H1 (cell line): ENCODE results near the gene LINGO4. TPM values are rescaled to one million over a fixed set of nuclear protein-coding genes. Genes with fewer than 3 reads are reported as not detected.
A peak's percentile ranks its signal among the peaks of the same experiment; 100 is the strongest.

Experiments used
- ASH2L ChIP-seq: fragments of 200-600, 300-600 bp; sonication (generic); IDR thresholded peaks from one replicate; pipeline ENCODE4 v1.7.1; 2017; ENCODE audit warnings: low read length
- ATF2 ChIP-seq: IDR thresholded peaks from 2 replicates; pipeline ENCODE4 v1.6.1; 2012; ENCODE audit warnings: low read length, inconsistent platforms
- BRCA1 ChIP-seq: IDR thresholded peaks from 2 replicates; pipeline ENCODE4 v1.6.1; 2012; ENCODE audit warnings: low read depth, low read length, improper control_type of control experiment
- CBX5 ChIP-seq: fragments of 300-800, 300-1000 bp; sonication (generic); IDR thresholded peaks from 2 replicates; pipeline ENCODE4 v1.7.1; 2016; ENCODE audit warnings: antibody characterized with exemption, low read length, low read depth
- CBX8 ChIP-seq: fragments of 300-800, 300-1000 bp; sonication (generic); IDR thresholded peaks from 2 replicates; pipeline ENCODE4 v1.7.1; 2016; ENCODE audit warnings: low read depth, low read length, borderline replicate concordance
- E2F6 ChIP-seq: IDR thresholded peaks from 2 replicates; pipeline ENCODE4 v1.6.1; 2012; ENCODE audit warnings: inconsistent platforms
- EZH2 ChIP-seq: fragments of 200-600 bp; sonication (generic); IDR thresholded peaks from 2 replicates; pipeline ENCODE4 v1.7.1; 2012; ENCODE audit warnings: low read depth, mild to moderate bottlenecking, moderate library complexity, low read length, inconsistent platforms; ENCODE audit not compliant: severe bottlenecking
- HDAC6 ChIP-seq: IDR thresholded peaks from one replicate; pipeline ENCODE4 v1.7.1; 2012; ENCODE audit warnings: low read depth, mild to moderate bottlenecking, inconsistent platforms, low read length, moderate library complexity
- KDM1A ChIP-seq: fragments of 200-600, 300-600 bp; sonication (generic); IDR thresholded peaks from 2 replicates; pipeline ENCODE4 v1.7.1; 2016; ENCODE audit warnings: mild to moderate bottlenecking, low read length, borderline replicate concordance
- KDM5A ChIP-seq: fragments of 200-600 bp; IDR thresholded peaks from 2 replicates; pipeline ENCODE4 v1.7.1; 2012; ENCODE audit warnings: mild to moderate bottlenecking, low read length, inconsistent platforms, mixed read lengths
- MAFK ChIP-seq: IDR thresholded peaks from 2 replicates; pipeline ENCODE4 v1.6.1; 2012; ENCODE audit warnings: low read depth, mild to moderate bottlenecking, improper control_type of control experiment, low read length
- NRF1 ChIP-seq: IDR thresholded peaks from 2 replicates; pipeline ENCODE4 v1.6.1; 2011; ENCODE audit warnings: mild to moderate bottlenecking, low read depth, low read length, improper control_type of control experiment
- PHF8 ChIP-seq: fragments of 200-600 bp; sonication (generic); conservative IDR thresholded peaks from 2 replicates; pipeline ENCODE4 v1.7.1; 2012; ENCODE audit warnings: low read depth, mild to moderate bottlenecking, inconsistent platforms, low read length, moderate library complexity
- RAD21 ChIP-seq, 2 experiments: IDR thresholded peaks in 1 of 2; conservative IDR thresholded peaks in 1 of 2; 2 replicates each; pipeline ENCODE4 v1.6.1; 2011; ENCODE audit warnings: low read depth in 2 of 2, low read length in 2 of 2, improper control_type of control experiment in 1 of 2, inconsistent platforms in 1 of 2, mild to moderate bottlenecking in 1 of 2, moderate library complexity in 1 of 2
- SIN3A ChIP-seq, 2 experiments: IDR thresholded peaks in 1 of 2; conservative IDR thresholded peaks in 1 of 2; 2 replicates each; pipeline ENCODE4 v1.6.1; 2011 to 2012; ENCODE audit warnings: low read length in 2 of 2, improper control_type of control experiment in 1 of 2, low read depth in 1 of 2, mild to moderate bottlenecking in 1 of 2
- SIRT6 ChIP-seq: IDR thresholded peaks from one replicate; pipeline ENCODE4 v1.7.1; 2012; ENCODE audit warnings: low read length, inconsistent platforms
- SIX5 ChIP-seq: IDR thresholded peaks from 2 replicates; pipeline ENCODE4 v1.6.1; 2011; ENCODE audit warnings: mild to moderate bottlenecking, low read depth, low read length
- SP4 ChIP-seq: IDR thresholded peaks from 2 replicates; pipeline ENCODE4 v1.6.1; 2012; ENCODE audit warnings: low read length, inconsistent platforms
- SUZ12 ChIP-seq: fragments of 200-600 bp; sonication (generic); IDR thresholded peaks from 2 replicates; pipeline ENCODE4 v1.6.1; 2012; ENCODE audit warnings: mild to moderate bottlenecking, inconsistent platforms, low read length, moderate library complexity, mixed read lengths
- TAF1 ChIP-seq: IDR thresholded peaks from 2 replicates; pipeline ENCODE4 v1.6.1; 2011; ENCODE audit warnings: mild to moderate bottlenecking, low read depth, low read length
- ZNF274 ChIP-seq: IDR thresholded peaks from 2 replicates; pipeline ENCODE4 v1.7.0; 2012; ENCODE audit warnings: low read length, borderline replicate concordance; ENCODE audit errors: extremely low read depth
- polyA plus RNA-seq, 7 experiments: library from polyadenylated mRNA; depleted of rRNA in 3 of 7; stranded (reverse) in 5 of 7; unstranded in 2 of 7; fragments of >200 nt in 5 of 7; fragments of 200-250 nt in 2 of 7; gene quantifications; 1 replicate in 5 of 7; 2 replicates in 1 of 7; 4 replicates in 1 of 7; pipeline versions ENCODE4 v1.2.1 to v1.2.3, GENCODE V29; 2011 to 2013; ENCODE audit warnings: missing spikeins in 2 of 7, mixed read lengths in 2 of 7
- total RNA-seq: library from RNA; stranded (reverse); fragmentation: NEBNext Ultra II Directional; extraction: Animal tissue kit (Norgen Biotek cat#: 25700); gene quantifications from 2 replicates; pipeline ENCODE4 v1.2.1, GENCODE V29; 2021

The LINGO4 gene
- total and polyA plus RNA-seq, 2 of the 8 experiments (the other 6 are each of a cell fraction or from before 2014, with no cell fraction given): 0.03 TPM; not detected in 1

GRCh38 chr1:151790071-151790939, 14.9 kb downstream of the LINGO4 start, which contains the start of gene TDRKH (continued):
- TF ChIP-seq KDM1A (peak; percentile 55; the same call in 1 of the 2 replicates), CBX8 (no peak), NRF1 (no peak), MAFK (no peak), SUZ12 (no peak), SIX5 (no peak), SIN3A (conservative IDR thresholded peaks at IDR 0.05 in 1 of 2, IDR thresholded peaks at IDR 0.05 in 1 of 2; ENCODE audit: low read depth in 1 of 2, low read length in 2 of 2) (peak in 1 of 2 experiments; percentile 65; a peak in 2 of 4 replicates), SIRT6 (no peak), KDM5A (no peak), E2F6 (peak; percentile 97), CBX5 (no peak), HDAC6 (no peak), SP4 (no peak), ATF2 (no peak), TAF1 (peak; percentile 78), PHF8 (peak; percentile 30; the same call in 1 of the 2 replicates), ASH2L (peak; percentile 67), ZNF274 (no peak), RAD21 (IDR thresholded peaks at IDR 0.05 in 1 of 2, conservative IDR thresholded peaks at IDR 0.05 in 1 of 2; ENCODE audit: low read depth in 2 of 2, low read length in 2 of 2) (peak; percentile 31 to 33; a peak in 3 of 4 replicates), BRCA1 (no peak), EZH2 (no peak)
